ENCODE measurements around the gene RAB3IL1.

DNA sequence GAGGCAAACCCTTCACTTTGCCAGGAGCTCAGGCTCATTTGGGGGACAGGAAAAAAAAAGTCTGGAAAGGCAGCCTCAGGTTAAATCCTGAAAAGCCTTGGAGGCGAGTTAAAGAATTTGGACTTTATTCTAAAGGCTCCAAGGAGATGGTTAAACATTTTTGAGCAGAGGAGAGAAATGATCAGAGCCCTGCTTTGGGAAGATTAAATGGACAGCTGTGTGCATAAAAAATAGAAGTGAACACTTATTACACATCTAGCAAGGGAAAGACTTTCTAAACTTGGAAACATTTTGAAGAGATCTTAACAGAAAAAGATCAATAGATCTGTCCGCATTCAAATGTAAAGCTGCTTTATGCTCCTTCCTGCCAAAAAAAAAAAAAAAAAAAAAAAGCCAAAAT lies 8.4 kb upstream of the RAB3IL1 start:
- TF ChIP-seq POLR2AphosphoS5 (IDR thresholded peaks at IDR 0.05; ENCODE audit: low read depth) (no peak), GABPA (IDR thresholded peaks at IDR 0.05; ENCODE audit: low read depth) (no peak)
- TF ChIP-seq, protein P1, sequence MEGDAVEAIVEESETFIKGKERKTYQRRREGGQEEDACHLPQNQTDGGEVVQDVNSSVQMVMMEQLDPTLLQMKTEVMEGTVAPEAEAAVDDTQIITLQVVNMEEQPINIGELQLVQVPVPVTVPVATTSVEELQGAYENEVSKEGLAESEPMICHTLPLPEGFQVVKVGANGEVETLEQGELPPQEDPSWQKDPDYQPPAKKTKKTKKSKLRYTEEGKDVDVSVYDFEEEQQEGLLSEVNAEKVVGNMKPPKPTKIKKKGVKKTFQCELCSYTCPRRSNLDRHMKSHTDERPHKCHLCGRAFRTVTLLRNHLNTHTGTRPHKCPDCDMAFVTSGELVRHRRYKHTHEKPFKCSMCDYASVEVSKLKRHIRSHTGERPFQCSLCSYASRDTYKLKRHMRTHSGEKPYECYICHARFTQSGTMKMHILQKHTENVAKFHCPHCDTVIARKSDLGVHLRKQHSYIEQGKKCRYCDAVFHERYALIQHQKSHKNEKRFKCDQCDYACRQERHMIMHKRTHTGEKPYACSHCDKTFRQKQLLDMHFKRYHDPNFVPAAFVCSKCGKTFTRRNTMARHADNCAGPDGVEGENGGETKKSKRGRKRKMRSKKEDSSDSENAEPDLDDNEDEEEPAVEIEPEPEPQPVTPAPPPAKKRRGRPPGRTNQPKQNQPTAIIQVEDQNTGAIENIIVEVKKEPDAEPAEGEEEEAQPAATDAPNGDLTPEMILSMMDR (IDR thresholded peaks at IDR 0.05; ENCODE audit: insufficient read depth, low read length): no peak
- TF ChIP-seq, protein P2, sequence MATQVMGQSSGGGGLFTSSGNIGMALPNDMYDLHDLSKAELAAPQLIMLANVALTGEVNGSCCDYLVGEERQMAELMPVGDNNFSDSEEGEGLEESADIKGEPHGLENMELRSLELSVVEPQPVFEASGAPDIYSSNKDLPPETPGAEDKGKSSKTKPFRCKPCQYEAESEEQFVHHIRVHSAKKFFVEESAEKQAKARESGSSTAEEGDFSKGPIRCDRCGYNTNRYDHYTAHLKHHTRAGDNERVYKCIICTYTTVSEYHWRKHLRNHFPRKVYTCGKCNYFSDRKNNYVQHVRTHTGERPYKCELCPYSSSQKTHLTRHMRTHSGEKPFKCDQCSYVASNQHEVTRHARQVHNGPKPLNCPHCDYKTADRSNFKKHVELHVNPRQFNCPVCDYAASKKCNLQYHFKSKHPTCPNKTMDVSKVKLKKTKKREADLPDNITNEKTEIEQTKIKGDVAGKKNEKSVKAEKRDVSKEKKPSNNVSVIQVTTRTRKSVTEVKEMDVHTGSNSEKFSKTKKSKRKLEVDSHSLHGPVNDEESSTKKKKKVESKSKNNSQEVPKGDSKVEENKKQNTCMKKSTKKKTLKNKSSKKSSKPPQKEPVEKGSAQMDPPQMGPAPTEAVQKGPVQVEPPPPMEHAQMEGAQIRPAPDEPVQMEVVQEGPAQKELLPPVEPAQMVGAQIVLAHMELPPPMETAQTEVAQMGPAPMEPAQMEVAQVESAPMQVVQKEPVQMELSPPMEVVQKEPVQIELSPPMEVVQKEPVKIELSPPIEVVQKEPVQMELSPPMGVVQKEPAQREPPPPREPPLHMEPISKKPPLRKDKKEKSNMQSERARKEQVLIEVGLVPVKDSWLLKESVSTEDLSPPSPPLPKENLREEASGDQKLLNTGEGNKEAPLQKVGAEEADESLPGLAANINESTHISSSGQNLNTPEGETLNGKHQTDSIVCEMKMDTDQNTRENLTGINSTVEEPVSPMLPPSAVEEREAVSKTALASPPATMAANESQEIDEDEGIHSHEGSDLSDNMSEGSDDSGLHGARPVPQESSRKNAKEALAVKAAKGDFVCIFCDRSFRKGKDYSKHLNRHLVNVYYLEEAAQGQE (IDR thresholded peaks at IDR 0.05; ENCODE audit: insufficient replicate concordance, low read depth): no peak

Data from HL-60 (cell line).